ENCODE results near the gene OR13J1. TPM values are rescaled to one million over a fixed set of nuclear protein-coding genes. Genes with fewer than 3 reads are reported as not detected.

OR13J1 gene
- total and polyA plus RNA-seq, 2 experiments from 2014 or later: 0.15 TPM; not detected in 1

GRCh38 chr9:35905912-35906679 lies 35.9 kb upstream of the OR13J1 start, which contains the start of gene HRCT1 (continued):
- no peak for TF ChIP-seq EZH2 (IDR thresholded peaks at IDR 0.05; ENCODE audit: low read depth, unreplicated experiment)
- TF ChIP-seq, protein P1, sequence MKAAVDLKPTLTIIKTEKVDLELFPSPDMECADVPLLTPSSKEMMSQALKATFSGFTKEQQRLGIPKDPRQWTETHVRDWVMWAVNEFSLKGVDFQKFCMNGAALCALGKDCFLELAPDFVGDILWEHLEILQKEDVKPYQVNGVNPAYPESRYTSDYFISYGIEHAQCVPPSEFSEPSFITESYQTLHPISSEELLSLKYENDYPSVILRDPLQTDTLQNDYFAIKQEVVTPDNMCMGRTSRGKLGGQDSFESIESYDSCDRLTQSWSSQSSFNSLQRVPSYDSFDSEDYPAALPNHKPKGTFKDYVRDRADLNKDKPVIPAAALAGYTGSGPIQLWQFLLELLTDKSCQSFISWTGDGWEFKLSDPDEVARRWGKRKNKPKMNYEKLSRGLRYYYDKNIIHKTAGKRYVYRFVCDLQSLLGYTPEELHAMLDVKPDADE (IDR thresholded peaks at IDR 0.05): no peak
- TF ChIP-seq, protein P2, sequence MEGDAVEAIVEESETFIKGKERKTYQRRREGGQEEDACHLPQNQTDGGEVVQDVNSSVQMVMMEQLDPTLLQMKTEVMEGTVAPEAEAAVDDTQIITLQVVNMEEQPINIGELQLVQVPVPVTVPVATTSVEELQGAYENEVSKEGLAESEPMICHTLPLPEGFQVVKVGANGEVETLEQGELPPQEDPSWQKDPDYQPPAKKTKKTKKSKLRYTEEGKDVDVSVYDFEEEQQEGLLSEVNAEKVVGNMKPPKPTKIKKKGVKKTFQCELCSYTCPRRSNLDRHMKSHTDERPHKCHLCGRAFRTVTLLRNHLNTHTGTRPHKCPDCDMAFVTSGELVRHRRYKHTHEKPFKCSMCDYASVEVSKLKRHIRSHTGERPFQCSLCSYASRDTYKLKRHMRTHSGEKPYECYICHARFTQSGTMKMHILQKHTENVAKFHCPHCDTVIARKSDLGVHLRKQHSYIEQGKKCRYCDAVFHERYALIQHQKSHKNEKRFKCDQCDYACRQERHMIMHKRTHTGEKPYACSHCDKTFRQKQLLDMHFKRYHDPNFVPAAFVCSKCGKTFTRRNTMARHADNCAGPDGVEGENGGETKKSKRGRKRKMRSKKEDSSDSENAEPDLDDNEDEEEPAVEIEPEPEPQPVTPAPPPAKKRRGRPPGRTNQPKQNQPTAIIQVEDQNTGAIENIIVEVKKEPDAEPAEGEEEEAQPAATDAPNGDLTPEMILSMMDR (conservative IDR thresholded peaks at IDR 0.05; ENCODE audit: low read depth in 2 of 2): no peak

DNA sequence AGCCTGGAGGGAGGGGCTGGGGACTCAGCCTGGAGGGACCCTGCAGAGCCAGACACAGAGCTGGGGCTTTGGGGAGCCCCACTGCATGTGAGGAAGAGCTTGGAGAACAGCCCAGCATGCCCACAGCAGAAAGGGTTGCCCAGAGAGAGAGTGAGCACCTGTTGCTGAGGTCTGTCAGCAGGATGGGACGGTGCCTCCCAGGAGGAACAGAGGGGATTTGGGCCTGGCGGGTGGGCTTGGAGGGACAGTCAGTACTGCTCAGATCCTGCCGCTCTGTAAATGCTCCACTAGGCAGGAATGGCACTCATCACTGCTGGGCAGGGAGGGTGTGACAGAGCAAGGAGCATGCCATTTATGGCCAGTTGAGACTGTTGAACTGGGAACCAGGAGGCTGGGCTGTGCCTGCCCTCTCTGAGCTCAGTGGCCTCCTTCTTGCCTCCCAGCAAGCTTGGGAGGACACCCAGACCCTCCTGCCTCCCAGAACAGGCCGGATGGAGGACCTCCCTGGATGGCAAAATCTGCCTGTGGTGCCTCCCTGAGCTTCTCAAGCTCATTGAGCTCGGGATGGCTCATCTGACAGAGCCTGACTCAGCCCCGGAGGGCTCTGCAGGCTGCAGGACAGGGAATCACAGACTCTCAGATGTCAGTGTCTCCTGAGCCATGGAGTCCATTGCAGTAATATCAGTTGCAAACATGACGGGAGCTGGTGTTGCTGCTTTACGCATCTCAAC lies 35.0 kb upstream of the OR13J1 start:
- Histone ChIP-seq H2AFZ (no peak overlapping the region; the same call in 1 of the 2 replicates), H3F3A (replicated peaks; ENCODE audit: low read depth) (no peaks in the 10 kb centered on the region), H3K9me2 (ENCODE audit: insufficient read depth) (no peaks in the 10 kb centered on the region), H3K27me3 (ENCODE audit: insufficient read depth) (no peaks in the 10 kb centered on the region), H3K27ac (ENCODE audit: low read depth) (no peak overlapping the region), H3K79me2 (replicated peaks; ENCODE audit: insufficient read depth) (no peaks in the 10 kb centered on the region), H3K4me3 (no peak overlapping the region), H4K20me1 (replicated peaks; ENCODE audit: insufficient read depth) (no peaks in the 10 kb centered on the region), H3K4me1 (ENCODE audit: insufficient read depth) (peaks cover 20% of the 10 kb centered on the region), H3K36me3 (ENCODE audit: insufficient read depth) (no peaks in the 10 kb centered on the region), H3K4me2 (no peak overlapping the region)
- ATAC-seq (no peak), DNase-seq (ENCODE audit: low spot score) (no peak)
- H3K27ac Mint-ChIP-seq: no peak overlapping the region
- H3K9me3 Mint-ChIP-seq: no peaks in the 10 kb centered on the region
- H3K27me3 Mint-ChIP-seq (ENCODE audit: insufficient read depth, low read depth, poor library complexity): peaks cover 12% of the 10 kb centered on the region
- peaks cover 49% of the 10 kb centered on the region for H3K4me1 Mint-ChIP-seq
- no peaks in the 10 kb centered on the region for H3K36me3 Mint-ChIP-seq (ENCODE audit: low read depth)
- no peak overlapping the region for H3K4me3 Mint-ChIP-seq
- no peak for TF ChIP-seq REST (IDR thresholded peaks at IDR 0.05; ENCODE audit: unreplicated experiment)
- no peak for TF ChIP-seq EZH2phosphoT487 (IDR thresholded peaks at IDR 0.05; ENCODE audit: unreplicated experiment)
- TF ChIP-seq ZNF331 (CRISPR knock-in tag; IDR thresholded peaks at IDR 0.05; ENCODE audit: low read depth): no peak
- TF ChIP-seq, protein P1 (IDR thresholded peaks at IDR 0.05): no peak
- TF ChIP-seq, protein P3, sequence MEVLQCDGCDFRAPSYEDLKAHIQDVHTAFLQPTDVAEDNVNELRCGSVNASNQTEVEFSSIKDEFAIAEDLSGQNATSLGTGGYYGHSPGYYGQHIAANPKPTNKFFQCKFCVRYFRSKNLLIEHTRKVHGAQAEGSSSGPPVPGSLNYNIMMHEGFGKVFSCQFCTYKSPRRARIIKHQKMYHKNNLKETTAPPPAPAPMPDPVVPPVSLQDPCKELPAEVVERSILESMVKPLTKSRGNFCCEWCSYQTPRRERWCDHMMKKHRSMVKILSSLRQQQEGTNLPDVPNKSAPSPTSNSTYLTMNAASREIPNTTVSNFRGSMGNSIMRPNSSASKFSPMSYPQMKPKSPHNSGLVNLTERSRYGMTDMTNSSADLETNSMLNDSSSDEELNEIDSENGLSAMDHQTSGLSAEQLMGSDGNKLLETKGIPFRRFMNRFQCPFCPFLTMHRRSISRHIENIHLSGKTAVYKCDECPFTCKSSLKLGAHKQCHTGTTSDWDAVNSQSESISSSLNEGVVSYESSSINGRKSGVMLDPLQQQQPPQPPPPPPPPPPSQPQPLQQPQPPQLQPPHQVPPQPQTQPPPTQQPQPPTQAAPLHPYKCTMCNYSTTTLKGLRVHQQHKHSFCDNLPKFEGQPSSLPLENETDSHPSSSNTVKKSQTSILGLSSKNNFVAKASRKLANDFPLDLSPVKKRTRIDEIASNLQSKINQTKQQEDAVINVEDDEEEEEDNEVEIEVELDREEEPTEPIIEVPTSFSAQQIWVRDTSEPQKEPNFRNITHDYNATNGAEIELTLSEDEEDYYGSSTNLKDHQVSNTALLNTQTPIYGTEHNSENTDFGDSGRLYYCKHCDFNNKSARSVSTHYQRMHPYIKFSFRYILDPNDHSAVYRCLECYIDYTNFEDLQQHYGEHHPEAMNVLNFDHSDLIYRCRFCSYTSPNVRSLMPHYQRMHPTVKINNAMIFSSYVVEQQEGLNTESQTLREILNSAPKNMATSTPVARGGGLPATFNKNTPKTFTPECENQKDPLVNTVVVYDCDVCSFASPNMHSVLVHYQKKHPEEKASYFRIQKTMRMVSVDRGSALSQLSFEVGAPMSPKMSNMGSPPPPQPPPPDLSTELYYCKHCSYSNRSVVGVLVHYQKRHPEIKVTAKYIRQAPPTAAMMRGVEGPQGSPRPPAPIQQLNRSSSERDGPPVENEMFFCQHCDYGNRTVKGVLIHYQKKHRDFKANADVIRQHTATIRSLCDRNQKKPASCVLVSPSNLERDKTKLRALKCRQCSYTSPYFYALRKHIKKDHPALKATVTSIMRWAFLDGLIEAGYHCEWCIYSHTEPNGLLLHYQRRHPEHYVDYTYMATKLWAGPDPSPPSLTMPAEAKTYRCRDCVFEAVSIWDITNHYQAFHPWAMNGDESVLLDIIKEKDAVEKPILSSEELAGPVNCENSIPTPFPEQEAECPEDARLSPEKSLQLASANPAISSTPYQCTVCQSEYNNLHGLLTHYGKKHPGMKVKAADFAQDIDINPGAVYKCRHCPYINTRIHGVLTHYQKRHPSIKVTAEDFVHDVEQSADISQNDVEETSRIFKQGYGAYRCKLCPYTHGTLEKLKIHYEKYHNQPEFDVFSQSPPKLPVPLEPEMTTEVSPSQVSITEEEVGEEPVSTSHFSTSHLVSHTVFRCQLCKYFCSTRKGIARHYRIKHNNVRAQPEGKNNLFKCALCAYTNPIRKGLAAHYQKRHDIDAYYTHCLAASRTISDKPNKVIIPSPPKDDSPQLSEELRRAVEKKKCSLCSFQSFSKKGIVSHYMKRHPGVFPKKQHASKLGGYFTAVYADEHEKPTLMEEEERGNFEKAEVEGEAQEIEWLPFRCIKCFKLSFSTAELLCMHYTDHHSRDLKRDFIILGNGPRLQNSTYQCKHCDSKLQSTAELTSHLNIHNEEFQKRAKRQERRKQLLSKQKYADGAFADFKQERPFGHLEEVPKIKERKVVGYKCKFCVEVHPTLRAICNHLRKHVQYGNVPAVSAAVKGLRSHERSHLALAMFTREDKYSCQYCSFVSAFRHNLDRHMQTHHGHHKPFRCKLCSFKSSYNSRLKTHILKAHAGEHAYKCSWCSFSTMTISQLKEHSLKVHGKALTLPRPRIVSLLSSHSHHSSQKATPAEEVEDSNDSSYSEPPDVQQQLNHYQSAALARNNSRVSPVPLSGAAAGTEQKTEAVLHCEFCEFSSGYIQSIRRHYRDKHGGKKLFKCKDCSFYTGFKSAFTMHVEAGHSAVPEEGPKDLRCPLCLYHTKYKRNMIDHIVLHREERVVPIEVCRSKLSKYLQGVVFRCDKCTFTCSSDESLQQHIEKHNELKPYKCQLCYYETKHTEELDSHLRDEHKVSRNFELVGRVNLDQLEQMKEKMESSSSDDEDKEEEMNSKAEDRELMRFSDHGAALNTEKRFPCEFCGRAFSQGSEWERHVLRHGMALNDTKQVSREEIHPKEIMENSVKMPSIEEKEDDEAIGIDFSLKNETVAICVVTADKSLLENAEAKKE (CRISPR knock-in tag; IDR thresholded peaks at IDR 0.05): no peak
- TF ChIP-seq NANOG (IDR thresholded peaks at IDR 0.05; ENCODE audit: borderline replicate concordance): no peak

Data from GM23338 (cell line).